GM18861 (cell line): ENCODE results near the gene ARMS2.

Experiments
- ATAC-seq: cut with Tn5 transposase; IDR thresholded peaks from one replicate; pipeline ENCODE4 v1.9.1; 2021; ENCODE audit not compliant: unreplicated experiment

The ARMS2 gene

GRCh38 chr10:122450353-122450990, 4.0 kb upstream of the ARMS2 start:
- ATAC-seq, result no peak

GRCh38 chr10:122454071-122454470, 382 bp upstream of the ARMS2 start:
- no peak for ATAC-seq

GRCh38 chr10:122455376-122456079, 1.1 kb downstream of the ARMS2 start:
- no peak for ATAC-seq

- no peak for ATAC-seq
Observed at GRCh38 chr10:122457934-122458333, 3.5 kb downstream of the ARMS2 start.

GRCh38 chr10:122458693-122459092, 4.2 kb downstream of the ARMS2 start:
- no peak for ATAC-seq

- ATAC-seq, result no peak
Observed at GRCh38 chr10:122459561-122460273, 5.3 kb downstream of the ARMS2 start.

- no peak for ATAC-seq
Observed at GRCh38 chr10:122460891-122461293, 6.4 kb downstream of the ARMS2 start.

GRCh38 chr10:122461367-122461728, 6.9 kb downstream of the ARMS2 start, which contains the start of gene HTRA1:
Gene HTRA1, plus strand, starts transcription at chr10:122461553. Its CDS starts 100 bp downstream, at chr10:122461653.
- no peak for ATAC-seq

- no peak for ATAC-seq
Observed at GRCh38 chr10:122461729-122462532, 7.5 kb downstream of the ARMS2 start.

GRCh38 chr10:122462533-122463465, 8.3 kb downstream of the ARMS2 start:
- no peak for ATAC-seq

- no peak for ATAC-seq
Observed at GRCh38 chr10:122463466-122464249, 9.2 kb downstream of the ARMS2 start.

- ATAC-seq, result no peak
Observed at GRCh38 chr10:122464250-122464510, 9.7 kb downstream of the ARMS2 start.

- ATAC-seq, result no peak
Observed at GRCh38 chr10:122464586-122464985, 10.1 kb downstream of the ARMS2 start.

GRCh38 chr10:122465401-122466040, 11.1 kb downstream of the ARMS2 start:
- no peak for ATAC-seq

- ATAC-seq, result no peak
Observed at GRCh38 chr10:122466951-122467381, 12.5 kb downstream of the ARMS2 start.

- no peak for ATAC-seq
Observed at GRCh38 chr10:122467701-122468100, 13.2 kb downstream of the ARMS2 start.

- no peak for ATAC-seq
Observed at GRCh38 chr10:122468307-122468925, 14.0 kb downstream of the ARMS2 start.

- ATAC-seq, result no peak
Observed at GRCh38 chr10:122468926-122469781, 14.7 kb downstream of the ARMS2 start.
